SH-SY5Y (cell line): Measurements from ENCODE around the gene MGAT5B.

Source experiments
- GATA2 ChIP-seq: IDR thresholded peaks from 2 replicates; pipeline ENCODE4 v1.6.1; 2011; ENCODE audit warnings: mild to moderate bottlenecking, low read depth, low read length
- GATA3 ChIP-seq: IDR thresholded peaks from 2 replicates; pipeline ENCODE4 v1.6.1; 2011; ENCODE audit warnings: low read depth, mild to moderate bottlenecking, low read length, moderate library complexity

- TF ChIP-seq GATA3 = no peak
- TF ChIP-seq GATA2 = no peak
Observed at GRCh38 chr17:76947771-76948170, 79.6 kb downstream of the MGAT5B start.
